CD8-positive, alpha-beta memory T cell (primary cell): ENCODE data around the gene GGTA1. TPM values are rescaled to one million over a fixed set of nuclear protein-coding genes. Genes with fewer than 3 reads are reported as not detected.

Experiments
- CTCF ChIA-PET: fragments of 350-600 bp; sonication (Branson Sonifier 250); formaldehyde crosslinking; loops from one replicate; lab custom pipeline; 2021; ENCODE audit warnings: antibody characterized with exemption; lab: Charles Lee
- POLR2A ChIA-PET: fragments of 350-600 bp; sonication (Branson Sonifier 250); formaldehyde crosslinking; loops from one replicate; lab custom pipeline; 2021; ENCODE audit warnings: antibody characterized with exemption; lab: Charles Lee
- DNase-seq, 5 donors: peaks; one replicate each; pipeline versions ENCODE4 v3.0.0 to v3.0.0-alpha.2; 2020 to 2022; ENCODE audit warnings: mixed read lengths in 1 of 5
- H3K27ac ChIP-seq: one replicate; pipeline ENCODE4 v1.7.0; 2013; ENCODE audit warnings: low read depth, mild to moderate bottlenecking, low read length, moderate library complexity
- H3K27me3 ChIP-seq: 2 replicates; pipeline ENCODE4 v1.7.0; 2013; ENCODE audit warnings: low read length, mild to moderate bottlenecking; ENCODE audit not compliant: insufficient read depth, poor library complexity, severe bottlenecking
- H3K36me3 ChIP-seq: 2 replicates; pipeline ENCODE4 v1.7.0; 2013; ENCODE audit warnings: mild to moderate bottlenecking, low read length, moderate library complexity; ENCODE audit not compliant: insufficient read depth
- H3K4me1 ChIP-seq: 2 replicates; pipeline ENCODE4 v1.7.0; 2013; ENCODE audit warnings: mild to moderate bottlenecking, low read length, moderate library complexity; ENCODE audit not compliant: insufficient read depth
- H3K4me3 ChIP-seq: 2 replicates; pipeline ENCODE4 v1.7.0; 2013; ENCODE audit warnings: mild to moderate bottlenecking, low read length
- H3K9me3 ChIP-seq: 2 replicates; pipeline ENCODE4 v1.7.0; 2013; ENCODE audit warnings: mild to moderate bottlenecking, low read length
- H3K27ac Mint-ChIP-seq, 8 donors: one replicate each; pipeline ENCODE4 v1.8.0; 2020 to 2021; ENCODE audit warnings: mixed read lengths in 8 of 8, mild to moderate bottlenecking in 6 of 8, inconsistent platforms in 3 of 8, moderate library complexity in 3 of 8
- H3K27me3 Mint-ChIP-seq, 2 donors: one replicate each; pipeline ENCODE4 v1.8.0; 2020 to 2021; ENCODE audit warnings: mixed read lengths in 2 of 2, mild to moderate bottlenecking in 1 of 2, moderate library complexity in 1 of 2
- H3K36me3 Mint-ChIP-seq, 3 donors: one replicate each; pipeline ENCODE4 v1.8.0; 2020 to 2021; ENCODE audit warnings: mixed read lengths in 3 of 3, inconsistent platforms in 1 of 3, mild to moderate bottlenecking in 1 of 3
- H3K4me1 Mint-ChIP-seq, 3 donors: one replicate each; pipeline ENCODE4 v1.8.0; 2020 to 2021; ENCODE audit warnings: mixed read lengths in 3 of 3, inconsistent platforms in 1 of 3, mild to moderate bottlenecking in 1 of 3
- H3K4me3 Mint-ChIP-seq, 7 donors: one replicate each; pipeline ENCODE4 v1.8.0; 2020 to 2021; ENCODE audit warnings: mixed read lengths in 7 of 7, mild to moderate bottlenecking in 6 of 7, moderate library complexity in 4 of 7, inconsistent platforms in 2 of 7
- H3K9me3 Mint-ChIP-seq, 5 donors: one replicate each; pipeline ENCODE4 v1.8.0; 2020 to 2022; ENCODE audit warnings: mixed read lengths in 5 of 5, mild to moderate bottlenecking in 3 of 5, moderate library complexity in 2 of 5, inconsistent platforms in 1 of 5
- polyA plus RNA-seq: library from polyadenylated mRNA; unstranded; fragments of 300-500 nt; fragmentation: Illumina TruSeq; gene quantifications from one replicate; pipeline ENCODE4 v1.2.3, GENCODE V29; 2021
- total RNA-seq, 2 experiments: library from RNA; stranded (reverse); gene quantifications; one replicate each; pipeline ENCODE4 v1.2.3, GENCODE V29; 2021

The GGTA1 gene
- total RNA-seq (not detected), polyA plus RNA-seq (not detected)

- POLR2A ChIA-PET = no interaction called here
- H3K4me1 ChIP-seq = peaks cover 13% of the 10 kb centered on the region
- peaks cover 0 to 12% (median 3%) of the 10 kb centered on the region in 3 donors for H3K36me3 Mint-ChIP-seq
- peak within 1 kb of the TSS in 1 of 8 donors; percentile 39 for H3K27ac Mint-ChIP-seq
- peak within 1 kb of the TSS; percentile 66 to 92 (median 80) for H3K4me3 Mint-ChIP-seq
- CTCF ChIA-PET = interaction anchor here (1.2 kb wide), 1 partner anchor 180 kb away, joined by 3 read pairs; no protein-coding TSS in a partner anchor
- peaks cover 19% of the 10 kb centered on the region for H3K27me3 ChIP-seq
- no peaks in the 10 kb centered on the region for H3K36me3 ChIP-seq
- peak within 1 kb of the TSS; percentile 9 for H3K4me3 ChIP-seq
- no peak for DNase-seq
- no peaks in the 10 kb centered on the region for H3K9me3 ChIP-seq
- peaks cover 57 to 72% of the 10 kb centered on the region in 2 donors for H3K27me3 Mint-ChIP-seq
- H3K9me3 Mint-ChIP-seq = peaks cover 0 to 7% (median 5%) of the 10 kb centered on the region in 5 donors
- peaks cover 19 to 23% (median 20%) of the 10 kb centered on the region in 3 donors for H3K4me1 Mint-ChIP-seq
- H3K27ac ChIP-seq = no peak within 1 kb of the TSS
These were observed at the start of gene GGTA1 for GRCh38 chr9:121499427-121500164. GGTA1 (minus strand) TSS chr9:121499844; CDS start chr9:121467922, 31,922 bp downstream.

GRCh38 chr9:121548666-121549065 lies 49.0 kb upstream of the GGTA1 start:
- POLR2A ChIA-PET = no interaction called here
- H3K9me3 ChIP-seq = no peaks in the 10 kb centered on the region
- H3K4me1 Mint-ChIP-seq = peaks cover 3 to 19% (median 5%) of the 10 kb centered on the region in 3 donors
- peaks cover 17 to 39% of the 10 kb centered on the region in 2 donors for H3K27me3 Mint-ChIP-seq
- H3K4me3 ChIP-seq = no peak overlapping the region
- peaks cover 7% of the 10 kb centered on the region for H3K4me1 ChIP-seq
- H3K36me3 ChIP-seq = no peaks in the 10 kb centered on the region
- DNase-seq = no peak
- no peak overlapping the region for H3K27ac ChIP-seq
- H3K9me3 Mint-ChIP-seq = no peaks in the 10 kb centered on the region
- H3K4me3 Mint-ChIP-seq = no peak overlapping the region
- H3K27ac Mint-ChIP-seq = no peak overlapping the region
- H3K36me3 Mint-ChIP-seq = no peaks in the 10 kb centered on the region
- CTCF ChIA-PET = no interaction called here
- no peaks in the 10 kb centered on the region for H3K27me3 ChIP-seq

GRCh38 chr9:121545875-121546423 lies 46.3 kb upstream of the GGTA1 start:
- Histone ChIP-seq H3K4me1 (peaks cover 7% of the 10 kb centered on the region), H3K36me3 (no peaks in the 10 kb centered on the region), H3K4me3 (no peak overlapping the region), H3K27me3 (no peaks in the 10 kb centered on the region), H3K27ac (no peak overlapping the region), H3K9me3 (no peaks in the 10 kb centered on the region)
- Mint-ChIP-seq H3K9me3 (no peaks in the 10 kb centered on the region), H3K4me1 (peaks cover under 1 to 11% (median 2%) of the 10 kb centered on the region in 3 donors), H3K27ac (no peak overlapping the region), H3K27me3 (peaks cover 15 to 40% of the 10 kb centered on the region in 2 donors), H3K4me3 (no peak overlapping the region), H3K36me3 (no peaks in the 10 kb centered on the region)
- ChIA-PET CTCF (interaction anchor here (0.7 to 1.6 kb wide), 12 partner anchors 9 to 445 kb away, joined by 3 to 6 read pairs (median 3); no protein-coding TSS in a partner anchor), POLR2A (no interaction called here)
- DNase-seq = peak; percentile 26 to 61 (median 40)

GRCh38 chr9:121545150-121545874 lies 45.7 kb upstream of the GGTA1 start:
- no peak for DNase-seq
- H3K36me3 Mint-ChIP-seq = no peaks in the 10 kb centered on the region
- POLR2A ChIA-PET = no interaction called here
- Histone ChIP-seq H3K4me1 (peaks cover under 1% of the 10 kb centered on the region), H3K4me3 (no peak overlapping the region), H3K27me3 (no peaks in the 10 kb centered on the region), H3K36me3 (no peaks in the 10 kb centered on the region), H3K9me3 (no peaks in the 10 kb centered on the region), H3K27ac (no peak overlapping the region)
- H3K9me3 Mint-ChIP-seq = no peaks in the 10 kb centered on the region
- peaks cover 15 to 37% of the 10 kb centered on the region in 2 donors for H3K27me3 Mint-ChIP-seq
- H3K4me3 Mint-ChIP-seq = no peak overlapping the region
- CTCF ChIA-PET = interaction anchor here (0.7 to 1.6 kb wide), 8 partner anchors 10 to 446 kb away, joined by 3 to 6 read pairs (median 3); no protein-coding TSS in a partner anchor
- H3K4me1 Mint-ChIP-seq = peaks cover 0 to 5% (median 0%) of the 10 kb centered on the region in 3 donors
- H3K27ac Mint-ChIP-seq = no peak overlapping the region

GRCh38 chr9:121542025-121542424 lies 42.4 kb upstream of the GGTA1 start:
- CTCF ChIA-PET = no interaction called here
- H3K36me3 Mint-ChIP-seq = no peaks in the 10 kb centered on the region
- H3K4me3 Mint-ChIP-seq = no peak overlapping the region
- H3K27ac ChIP-seq = no peak overlapping the region
- no peaks in the 10 kb centered on the region for H3K27me3 ChIP-seq
- no peak overlapping the region for H3K4me3 ChIP-seq
- no peaks in the 10 kb centered on the region for H3K9me3 ChIP-seq
- no peaks in the 10 kb centered on the region for H3K4me1 ChIP-seq
- H3K9me3 Mint-ChIP-seq = no peaks in the 10 kb centered on the region
- peaks cover 3 to 27% of the 10 kb centered on the region in 2 donors for H3K27me3 Mint-ChIP-seq
- POLR2A ChIA-PET = no interaction called here
- peaks cover 0 to 2% (median 0%) of the 10 kb centered on the region in 3 donors for H3K4me1 Mint-ChIP-seq
- H3K27ac Mint-ChIP-seq = peak overlapping the region in 2 of 8 donors; percentile 34 to 77
- H3K36me3 ChIP-seq = no peaks in the 10 kb centered on the region
- no peak for DNase-seq

- H3K4me1 Mint-ChIP-seq = peaks cover 0 to 2% (median 0%) of the 10 kb centered on the region in 3 donors
- no peak overlapping the region for H3K27ac Mint-ChIP-seq
- peaks cover 0 to 20% of the 10 kb centered on the region in 2 donors for H3K27me3 Mint-ChIP-seq
- H3K36me3 ChIP-seq = no peaks in the 10 kb centered on the region
- H3K27ac ChIP-seq = no peak overlapping the region
- no peaks in the 10 kb centered on the region for H3K36me3 Mint-ChIP-seq
- CTCF ChIA-PET = interaction anchor here (1.8 kb wide), 1 partner anchor 9 kb away, joined by 6 read pairs; no protein-coding TSS in a partner anchor
- no peaks in the 10 kb centered on the region for H3K4me1 ChIP-seq
- no peak overlapping the region for H3K4me3 Mint-ChIP-seq
- POLR2A ChIA-PET = no interaction called here
- DNase-seq = no peak
- H3K9me3 Mint-ChIP-seq = no peaks in the 10 kb centered on the region
- H3K9me3 ChIP-seq = no peaks in the 10 kb centered on the region
- H3K27me3 ChIP-seq = no peaks in the 10 kb centered on the region
- no peak overlapping the region for H3K4me3 ChIP-seq
These were observed 41.6 kb upstream of the GGTA1 start for GRCh38 chr9:121541256-121541655.

GRCh38 chr9:121538221-121538620 lies 38.6 kb upstream of the GGTA1 start:
- ChIA-PET CTCF (no interaction called here), POLR2A (no interaction called here)
- H3K27me3 Mint-ChIP-seq = peaks cover 0 to 16% of the 10 kb centered on the region in 2 donors
- H3K9me3 ChIP-seq = no peaks in the 10 kb centered on the region
- H3K27ac Mint-ChIP-seq = no peak overlapping the region
- H3K9me3 Mint-ChIP-seq = no peaks in the 10 kb centered on the region
- H3K27me3 ChIP-seq = no peaks in the 10 kb centered on the region
- H3K4me1 Mint-ChIP-seq = no peaks in the 10 kb centered on the region
- H3K36me3 Mint-ChIP-seq = no peaks in the 10 kb centered on the region
- DNase-seq = no peak
- H3K4me1 ChIP-seq = no peaks in the 10 kb centered on the region
- no peak overlapping the region for H3K27ac ChIP-seq
- no peaks in the 10 kb centered on the region for H3K36me3 ChIP-seq
- no peak overlapping the region for H3K4me3 ChIP-seq
- H3K4me3 Mint-ChIP-seq = no peak overlapping the region
